Sciatic nerve (tissue), 2 donors: ENCODE results near the gene CCDC81. TPM values are rescaled to one million over a fixed set of nuclear protein-coding genes. Genes with fewer than 3 reads are reported as not detected.
"Not testable (repeated sequence)": the region's sequence is repeated elsewhere in the genome, so short reads cannot be mapped to it uniquely, and the experiment has no call there.

Experiments used
- ATAC-seq: fragments of 200-7000 bp; cut with Tn5 transposase; one replicate; pipeline ENCODE4 v1.9.1; 2020; ENCODE audit warnings: mild to moderate bottlenecking, moderate library complexity
- DNase-seq: peaks from one replicate; pipeline ENCODE4 v3.0.0-alpha.2; 2020; ENCODE audit warnings: low spot score
- intact Hi-C: fragments of 100-400 bp; cut with DNase I; formaldehyde crosslinking; loops from one replicate; pipeline ENCODE4 v1.14.2; 2022
- total RNA-seq: library from RNA; stranded (reverse); fragmentation: NEBNext Ultra II Directional; extraction: Animal tissue kit (Norgen Biotek cat#: 25700); gene quantifications from one replicate; pipeline ENCODE4 v1.2.1, GENCODE V29; 2021
- donor health status: DM: no; HTN: no; CAD: no.
- donor health status: DM: no; HTN: no; CAD: no.

The CCDC81 gene
- total RNA-seq, 1 donor from 2014 or later, result 1.7 TPM

DNA sequence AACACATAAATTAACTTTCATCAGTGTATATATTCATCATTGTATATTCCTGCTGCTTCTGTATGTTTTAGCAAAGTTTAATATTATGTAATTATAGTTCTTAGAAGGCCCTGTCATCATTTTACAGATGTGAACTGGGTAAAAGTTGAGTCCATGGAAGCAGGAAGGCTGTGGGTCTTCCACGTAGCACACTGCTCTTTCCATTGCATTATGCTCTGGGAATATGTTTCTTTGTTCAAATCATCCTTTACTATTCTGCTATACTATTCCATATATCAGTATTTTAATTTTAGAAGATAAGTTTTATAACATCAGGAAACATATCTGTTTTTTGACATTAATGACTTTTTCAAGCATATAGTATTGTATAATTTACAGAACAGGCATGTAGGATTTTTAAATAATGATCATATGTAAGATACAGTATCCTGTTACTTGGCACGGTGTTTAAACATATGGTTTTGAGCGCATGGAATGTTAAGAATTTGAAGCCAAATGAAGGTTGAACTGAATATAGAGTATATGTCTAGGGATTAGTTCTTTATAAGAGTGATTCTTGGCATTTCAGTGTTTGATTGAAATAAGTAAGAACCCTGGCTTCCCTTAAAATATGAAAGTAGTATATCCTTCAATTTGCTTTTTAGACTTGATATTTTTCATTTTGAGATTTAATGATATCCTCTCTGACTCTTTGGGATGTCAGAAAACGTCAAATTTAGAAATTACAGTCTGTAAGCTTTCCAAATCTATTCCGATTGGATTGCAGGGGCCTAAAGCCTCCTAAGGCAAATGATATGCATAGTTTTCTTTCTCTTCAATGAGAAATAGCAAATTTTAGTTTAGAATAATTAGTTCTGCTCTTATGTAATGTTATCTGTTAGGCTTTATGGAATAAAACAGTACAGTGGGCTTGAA, 8.6 kb downstream of the CCDC81 start:
- intact Hi-C loops, result no loop called here

GRCh38 chr11:86386283-86386682, 11.6 kb downstream of the CCDC81 start:
- DNase-seq (no peak), ATAC-seq (no peak)
- intact Hi-C loops, result no loop called here

More for the DNA sequence above, 8.6 kb downstream of the CCDC81 start:
- DNase-seq, result no peak
- no peak for ATAC-seq

DNA sequence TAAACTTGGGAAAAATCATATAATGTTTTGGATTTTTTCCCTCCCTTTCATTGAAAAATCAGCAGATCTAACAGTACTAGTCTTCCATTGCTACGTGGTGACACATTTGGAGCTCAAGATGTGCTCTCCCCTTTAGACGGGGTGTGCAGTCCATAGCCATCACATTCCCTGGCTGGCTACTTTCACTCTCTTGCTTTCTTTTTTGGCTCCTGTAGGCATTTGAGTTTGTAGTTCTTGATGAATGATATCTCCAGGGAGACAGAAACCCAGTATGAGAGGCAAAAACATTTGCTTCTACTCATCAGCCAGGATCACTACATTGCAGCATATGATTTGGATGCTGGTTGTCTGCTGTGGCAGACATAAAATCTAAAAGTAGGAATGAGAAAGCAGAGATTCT, 12.1 kb downstream of the CCDC81 start:
- ATAC-seq (no peak), DNase-seq (no peak)
- intact Hi-C loops, result no loop called here

- DNase-seq, result no peak
- intact Hi-C loops, result no loop called here
- no peak for ATAC-seq
Observed at GRCh38 chr11:86388198-86388597, 13.5 kb downstream of the CCDC81 start.

DNA sequence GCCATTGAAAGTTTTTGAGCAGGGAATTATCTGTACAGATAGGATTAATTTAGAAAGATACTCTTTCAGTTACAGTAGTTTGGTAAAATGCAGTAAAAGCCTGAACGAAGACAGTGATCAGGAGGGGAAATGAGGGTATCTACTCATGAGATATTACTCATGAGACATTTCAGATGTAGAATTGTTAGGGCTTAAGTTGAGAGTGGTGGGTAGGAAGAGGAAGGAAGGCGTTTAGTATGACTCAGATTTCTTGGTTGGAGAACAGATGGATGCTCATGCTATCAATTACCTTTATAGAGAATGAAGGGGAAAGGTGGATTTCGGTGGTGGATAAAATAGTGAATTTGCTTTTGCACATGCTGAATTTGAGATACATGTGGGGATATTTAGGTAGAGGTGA, 15.8 kb downstream of the CCDC81 start:
- DNase-seq, result no peak
- ATAC-seq, result no peak
- intact Hi-C loops, result no loop called here

DNA sequence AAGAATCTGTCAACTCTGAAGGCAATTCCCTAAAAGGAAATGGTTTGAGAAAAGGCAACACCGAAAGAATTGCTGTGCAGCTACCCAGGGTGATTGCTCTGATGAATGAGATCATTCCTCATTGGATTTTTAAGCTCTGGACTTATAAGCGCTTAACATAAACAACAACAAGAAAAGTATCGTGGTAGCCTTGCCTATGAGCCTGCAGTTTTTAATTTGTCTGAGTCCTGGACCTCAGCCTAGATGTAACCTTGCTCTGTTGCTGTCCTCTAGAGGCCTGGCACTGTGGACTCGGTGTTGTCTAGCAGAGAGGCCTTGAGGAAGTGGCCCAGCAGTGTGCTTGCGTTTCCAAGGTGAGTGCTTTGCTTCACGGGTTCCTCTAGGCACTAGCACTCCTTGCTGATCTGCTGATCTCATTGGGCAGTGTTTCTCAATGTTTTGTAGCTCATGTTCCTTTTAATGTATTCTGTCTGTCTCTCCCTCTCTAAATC, 20.4 kb downstream of the CCDC81 start:
- intact Hi-C loops, result no loop called here
- DNase-seq (no peak), ATAC-seq (peak; percentile 55)

GRCh38 chr11:86396396-86396795, 21.7 kb downstream of the CCDC81 start:
- ATAC-seq (no peak), DNase-seq (no peak)
- intact Hi-C loops, result no loop called here

DNA sequence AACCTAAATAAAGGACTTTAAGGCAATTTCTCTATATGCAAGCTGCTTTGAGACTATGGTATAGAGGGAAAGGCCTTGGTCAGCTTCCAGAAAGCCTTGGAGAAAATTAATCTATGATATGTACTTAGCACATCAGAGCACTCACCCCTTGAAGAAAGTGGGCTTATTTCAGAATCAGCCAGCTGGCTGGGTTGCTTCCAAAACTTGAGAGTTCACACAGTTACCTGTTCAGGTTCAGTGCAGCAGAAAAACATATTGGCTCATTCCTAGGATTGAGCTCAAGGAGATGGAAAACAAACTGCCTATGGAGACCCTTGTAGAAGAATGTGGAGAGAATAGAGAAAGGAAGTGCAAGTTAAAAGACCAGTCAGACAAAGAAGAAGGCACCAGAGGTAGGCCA, 22.7 kb downstream of the CCDC81 start:
- ATAC-seq (no peak), DNase-seq (no peak)
- intact Hi-C loops, result no loop called here

DNA sequence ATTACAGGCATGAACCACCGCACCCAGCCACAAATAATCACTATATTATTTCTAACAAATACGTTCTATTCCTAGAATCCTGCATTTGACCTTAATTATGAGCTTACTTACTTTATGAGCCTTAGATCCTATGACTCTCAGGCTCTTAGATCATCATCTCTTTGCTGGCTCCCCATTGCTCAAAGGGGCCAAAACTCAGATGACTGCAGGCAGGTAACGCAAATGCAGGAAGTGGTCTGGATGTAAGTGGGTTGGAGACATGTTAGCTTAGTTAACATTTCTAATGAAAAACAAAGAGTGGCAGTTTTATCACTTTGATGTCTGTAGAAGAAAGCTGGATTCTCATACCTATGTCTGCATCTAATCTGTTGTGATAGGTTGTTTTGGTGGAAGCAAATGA, 23.4 kb downstream of the CCDC81 start:
- no peak for DNase-seq
- intact Hi-C loops, result no loop called here
- ATAC-seq, result no peak

DNA sequence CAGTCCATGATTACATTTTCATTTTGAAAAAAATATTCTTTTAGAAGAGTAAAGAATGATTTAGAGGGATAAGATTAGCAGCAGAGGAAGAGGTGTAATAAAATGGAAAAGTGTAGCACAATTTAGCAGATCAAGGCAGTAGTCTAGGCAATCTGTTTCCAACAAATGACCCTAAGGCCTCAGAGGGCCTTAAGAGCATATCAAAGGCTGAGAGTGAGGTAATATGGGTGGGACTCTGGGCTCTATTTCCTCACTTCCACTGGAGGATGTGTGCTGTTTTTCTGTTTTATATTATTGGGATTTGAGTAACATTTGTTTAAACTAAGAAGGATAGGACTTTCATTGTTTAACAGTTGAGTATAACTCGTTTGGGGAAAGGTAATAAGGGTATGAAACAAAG, 28.8 kb downstream of the CCDC81 start:
- ATAC-seq, result no peak
- intact Hi-C loops, result no loop called here
- DNase-seq, result no peak

GRCh38 chr11:86408845-86409244, 34.2 kb downstream of the CCDC81 start:
- no peak for DNase-seq
- no peak for ATAC-seq
- intact Hi-C loops, result no loop called here

GRCh38 chr11:86414032-86414431, 39.3 kb downstream of the CCDC81 start:
- ATAC-seq (no peak), DNase-seq (no peak)
- intact Hi-C loops, result no loop called here

GRCh38 chr11:86415026-86415425, 40.3 kb downstream of the CCDC81 start:
- no peak for ATAC-seq
- DNase-seq, result no peak
- intact Hi-C loops, result no loop called here

- DNase-seq (no peak), ATAC-seq (no peak)
- intact Hi-C loops, result no loop called here
Observed at GRCh38 chr11:86416494-86416893, 41.8 kb downstream of the CCDC81 start.

- DNase-seq, intact Hi-C loops, ATAC-seq: not testable (repeated sequence)
Observed at GRCh38 chr11:86416951-86417350, 42.3 kb downstream of the CCDC81 start.

DNA sequence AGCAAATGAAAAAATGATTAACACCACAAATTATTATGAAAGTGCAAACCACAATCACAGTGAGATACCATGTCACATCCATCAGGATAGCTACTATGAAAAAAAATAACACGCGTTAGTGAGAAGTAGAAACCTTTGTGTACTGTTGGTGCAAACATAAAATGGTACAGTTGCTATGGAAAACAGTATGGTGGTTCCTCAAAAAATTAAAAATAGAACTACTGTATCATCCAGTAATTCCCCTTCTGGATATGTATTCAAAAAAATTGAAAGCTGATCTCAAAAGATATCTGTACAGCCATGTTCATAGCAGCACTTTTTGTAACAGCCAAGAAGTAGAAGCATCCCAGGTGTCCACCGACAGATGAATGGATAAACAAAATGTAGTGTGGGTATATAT, 43.4 kb downstream of the CCDC81 start:
- ATAC-seq, result no peak
- intact Hi-C loops, result no loop called here

GRCh38 chr11:86418513-86418912, 43.8 kb downstream of the CCDC81 start:
- DNase-seq (no peak), ATAC-seq (no peak)
- intact Hi-C loops, result no loop called here

More for the DNA sequence above, 43.4 kb downstream of the CCDC81 start:
- DNase-seq, result no peak

- ATAC-seq (peak; percentile 34), DNase-seq (no peak)
- intact Hi-C loops, result no loop called here
Observed at GRCh38 chr11:86418917-86419316, 44.2 kb downstream of the CCDC81 start.

- ATAC-seq, result no peak
Observed at GRCh38 chr11:86421946-86422345, 47.3 kb downstream of the CCDC81 start.

GRCh38 chr11:86422371-86422770, 47.7 kb downstream of the CCDC81 start:
- no peak for ATAC-seq
- intact Hi-C loops, result no loop called here
- no peak for DNase-seq

More at GRCh38 chr11:86421946-86422345, 47.3 kb downstream of the CCDC81 start:
- intact Hi-C loops, result no loop called here
- no peak for DNase-seq

DNA sequence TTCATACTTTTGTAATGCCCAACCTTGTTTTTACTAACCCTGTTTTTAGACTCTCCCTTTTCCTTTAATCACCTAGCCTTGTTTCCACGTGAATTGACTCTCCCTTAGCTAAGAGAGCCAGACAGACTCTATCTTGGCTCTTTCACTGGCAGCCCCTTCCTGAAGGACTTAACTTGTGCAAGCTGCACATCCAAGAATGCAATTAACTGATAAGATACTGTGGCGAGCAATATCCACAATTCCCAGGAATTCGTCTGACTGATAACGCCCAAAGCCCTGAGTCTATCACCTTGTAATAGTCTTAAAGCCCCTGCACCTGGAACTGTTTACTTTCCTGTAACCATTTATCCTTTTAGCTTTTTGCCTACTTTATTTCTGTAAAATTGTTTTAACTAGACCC, 48.8 kb downstream of the CCDC81 start:
- intact Hi-C loops, ATAC-seq, DNase-seq: not testable (repeated sequence)
